ENCODE measurements around the gene SPSB1.

SPSB1 gene

GRCh38 chr1:9388335-9389180 lies 95.9 kb downstream of the SPSB1 start:
- no peak for DNase-seq
- H2AFZ ChIP-seq (ENCODE audit: low read length): no peak overlapping the region
- H3K9me3 ChIP-seq (replicated peaks; ENCODE audit: insufficient read depth, low read length): no peaks in the 10 kb centered on the region
- no peaks in the 10 kb centered on the region for H3K9me2 ChIP-seq (replicated peaks; ENCODE audit: insufficient read depth, low read length)
- H3K4me3 ChIP-seq (ENCODE audit: low read length): no peak overlapping the region
- H3K36me3 ChIP-seq (replicated peaks; ENCODE audit: insufficient read depth, low read length): no peaks in the 10 kb centered on the region
- TF ChIP-seq EZH2phosphoT487 (IDR thresholded peaks at IDR 0.05; ENCODE audit: low read length): no peak
- no peak for TF ChIP-seq CTCF (IDR thresholded peaks at IDR 0.05; ENCODE audit: low read length)
- no peak for TF ChIP-seq EZH2 (optimal IDR thresholded peaks at IDR 0.05; ENCODE audit: low read depth, low read length)
- H3F3A ChIP-seq (ENCODE audit: insufficient read depth, low read length): no peaks in the 10 kb centered on the region
- no peak overlapping the region for H3K4me2 ChIP-seq (ENCODE audit: low read depth, low read length)
- no peaks in the 10 kb centered on the region for H4K20me1 ChIP-seq (ENCODE audit: insufficient read depth, low read length)
- no peaks in the 10 kb centered on the region for H3K4me1 ChIP-seq (ENCODE audit: low read length)
- no peaks in the 10 kb centered on the region for H3K79me2 ChIP-seq (ENCODE audit: low read length)
- no peak overlapping the region for H3K9ac ChIP-seq (ENCODE audit: low read length)
- H3K27ac ChIP-seq (ENCODE audit: low read length): no peak overlapping the region
- H3K27me3 ChIP-seq (replicated peaks; ENCODE audit: insufficient read depth, low read length): peaks cover 13% of the 10 kb centered on the region; the same call in 1 of the 2 replicates

GRCh38 chr1:9389968-9390367 lies 97.3 kb downstream of the SPSB1 start:
- H3K9me2 ChIP-seq (replicated peaks; ENCODE audit: insufficient read depth, low read length): no peaks in the 10 kb centered on the region

DNA sequence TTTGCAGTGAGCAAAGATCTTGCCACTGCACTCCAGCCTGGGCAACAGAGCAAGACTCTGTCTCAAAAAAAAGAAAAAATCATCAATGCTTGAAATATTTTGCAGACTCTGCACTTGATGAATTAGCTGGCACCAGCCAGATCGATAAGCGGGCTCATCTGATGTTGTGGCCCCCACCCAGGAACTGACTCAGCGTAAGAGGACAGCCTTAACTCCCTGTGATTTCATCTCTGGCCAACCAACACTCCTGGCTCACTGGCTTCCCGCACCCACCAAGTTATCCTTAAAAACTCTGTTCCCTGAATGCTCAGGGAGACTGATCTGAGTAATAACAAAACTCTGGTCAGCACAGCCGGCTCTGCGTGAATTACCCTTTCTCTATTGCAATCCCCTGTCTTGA lies 98.9 kb downstream of the SPSB1 start:
- H3K4me2 ChIP-seq (ENCODE audit: low read depth, low read length): no peak overlapping the region
- no peak for DNase-seq

More at GRCh38 chr1:9389968-9390367, 97.3 kb downstream of the SPSB1 start:
- Histone ChIP-seq H3K27ac (ENCODE audit: low read length) (no peak overlapping the region), H3K4me2 (ENCODE audit: low read depth, low read length) (no peak overlapping the region), H3K36me3 (replicated peaks; ENCODE audit: insufficient read depth, low read length) (no peaks in the 10 kb centered on the region), H3K79me2 (ENCODE audit: low read length) (no peaks in the 10 kb centered on the region), H3F3A (ENCODE audit: insufficient read depth, low read length) (no peaks in the 10 kb centered on the region), H3K9me3 (replicated peaks; ENCODE audit: insufficient read depth, low read length) (no peaks in the 10 kb centered on the region), H4K20me1 (ENCODE audit: insufficient read depth, low read length) (no peaks in the 10 kb centered on the region), H3K27me3 (replicated peaks; ENCODE audit: insufficient read depth, low read length) (peaks cover 16% of the 10 kb centered on the region; the same call in 1 of the 2 replicates), H3K4me3 (ENCODE audit: low read length) (no peak overlapping the region), H2AFZ (ENCODE audit: low read length) (no peak overlapping the region), H3K4me1 (ENCODE audit: low read length) (no peaks in the 10 kb centered on the region), H3K9ac (ENCODE audit: low read length) (no peak overlapping the region)
- DNase-seq: no peak
- TF ChIP-seq EZH2 (optimal IDR thresholded peaks at IDR 0.05; ENCODE audit: low read depth, low read length) (no peak), CTCF (IDR thresholded peaks at IDR 0.05; ENCODE audit: low read length) (no peak), EZH2phosphoT487 (IDR thresholded peaks at IDR 0.05; ENCODE audit: low read length) (no peak)

More for the DNA sequence above, 98.9 kb downstream of the SPSB1 start:
- H2AFZ ChIP-seq (ENCODE audit: low read length): no peak overlapping the region
- no peaks in the 10 kb centered on the region for H3K36me3 ChIP-seq (replicated peaks; ENCODE audit: insufficient read depth, low read length)
- no peaks in the 10 kb centered on the region for H3K4me1 ChIP-seq (ENCODE audit: low read length)
- peaks cover 15% of the 10 kb centered on the region; the same call in 1 of the 2 replicates for H3K27me3 ChIP-seq (replicated peaks; ENCODE audit: insufficient read depth, low read length)
- no peaks in the 10 kb centered on the region for H3K9me3 ChIP-seq (replicated peaks; ENCODE audit: insufficient read depth, low read length)
- H3K9ac ChIP-seq (ENCODE audit: low read length): no peak overlapping the region
- H3K27ac ChIP-seq (ENCODE audit: low read length): no peak overlapping the region
- H4K20me1 ChIP-seq (ENCODE audit: insufficient read depth, low read length): no peaks in the 10 kb centered on the region
- no peaks in the 10 kb centered on the region for H3K9me2 ChIP-seq (replicated peaks; ENCODE audit: insufficient read depth, low read length)
- no peaks in the 10 kb centered on the region for H3K79me2 ChIP-seq (ENCODE audit: low read length)
- no peak overlapping the region for H3K4me3 ChIP-seq (ENCODE audit: low read length)
- no peak for TF ChIP-seq EZH2phosphoT487 (IDR thresholded peaks at IDR 0.05; ENCODE audit: low read length)
- TF ChIP-seq CTCF (IDR thresholded peaks at IDR 0.05; ENCODE audit: low read length): no peak
- TF ChIP-seq EZH2 (optimal IDR thresholded peaks at IDR 0.05; ENCODE audit: low read depth, low read length): no peak
- H3F3A ChIP-seq (ENCODE audit: insufficient read depth, low read length): no peaks in the 10 kb centered on the region
